WTC11 (cell line): ENCODE data around the gene RBM19. TPM values are rescaled to one million over a fixed set of nuclear protein-coding genes. Genes with fewer than 3 reads are reported as not detected.

Experiments used
- ATAC-seq: fragments of 200-7000 bp; cut with Tn5 transposase; 2 replicates; pipeline ENCODE4 v1.10.0; 2021; ENCODE audit warnings: mild to moderate bottlenecking, moderate library complexity
- CTCF ChIA-PET: fragments of 300-600 bp; sonication (Branson Sonifier 250); formaldehyde crosslinking; loops from one replicate; lab custom pipeline; 2021; ENCODE audit warnings: antibody characterized with exemption; lab: Charles Lee
- POLR2A ChIA-PET: fragments of 350-600 bp; sonication (Branson Sonifier 250); formaldehyde crosslinking; loops from one replicate; lab custom pipeline; 2021; ENCODE audit warnings: antibody characterized with exemption; lab: Charles Lee
- DNase-seq: peaks from one replicate; pipeline ENCODE4 v3.0.0; 2021; ENCODE audit warnings: low spot score
- H3K27ac Mint-ChIP-seq: 2 replicates; pipeline ENCODE4 v1.8.0; 2021; ENCODE audit warnings: mixed read lengths
- H3K27me3 Mint-ChIP-seq: 2 replicates; pipeline ENCODE4 v1.8.0; 2021; ENCODE audit warnings: low read depth, mild to moderate bottlenecking, moderate library complexity, mixed read lengths
- H3K36me3 Mint-ChIP-seq: 2 replicates; pipeline ENCODE4 v1.8.0; 2021; ENCODE audit warnings: mixed read lengths
- H3K4me1 Mint-ChIP-seq: 2 replicates; pipeline ENCODE4 v1.8.0; 2022; ENCODE audit warnings: mixed read lengths
- H3K4me3 Mint-ChIP-seq: 2 replicates; pipeline ENCODE4 v1.8.0; 2021; ENCODE audit warnings: mild to moderate bottlenecking, moderate library complexity, mixed read lengths
- H3K9me3 Mint-ChIP-seq: 2 replicates; pipeline ENCODE4 v1.8.0; 2021; ENCODE audit warnings: mixed read lengths
- ATF1 ChIP-seq: sonication (generic); formaldehyde crosslinking; IDR thresholded peaks from 2 replicates; pipeline ENCODE4 v1.8.1; 2023; ENCODE audit warnings: mild to moderate bottlenecking, moderate library complexity, missing genetic modification reagents
- ELF4 ChIP-seq: sonication (generic); formaldehyde crosslinking; IDR thresholded peaks from 2 replicates; pipeline ENCODE4 v1.8.1; 2022; ENCODE audit warnings: low read depth, mild to moderate bottlenecking, moderate library complexity, missing genetic modification reagents
- EMX1 ChIP-seq: fragments of 250-450 bp; sonication (Bioruptor Pico); IDR thresholded peaks from 2 replicates; pipeline ENCODE4 v1.8.0; 2021; ENCODE audit warnings: mild to moderate bottlenecking
- FOXJ3 ChIP-seq: sonication (generic); formaldehyde crosslinking; IDR thresholded peaks from 2 replicates; pipeline ENCODE4 v1.9.0; 2021; ENCODE audit warnings: missing genetic modification reagents, mild to moderate bottlenecking, borderline replicate concordance
- GTF2I ChIP-seq: fragments of 250-450 bp; sonication (Bioruptor Pico); conservative IDR thresholded peaks from 2 replicates; pipeline ENCODE4 v1.4.0; 2021; ENCODE audit warnings: mild to moderate bottlenecking
- JAZF1 ChIP-seq: fragments of 250-450 bp; sonication (Bioruptor Pico); IDR thresholded peaks from 2 replicates; pipeline ENCODE4 v1.9.0; 2021; ENCODE audit warnings: moderate library complexity, mild to moderate bottlenecking, inconsistent platforms
- KAT7 ChIP-seq: sonication (generic); formaldehyde crosslinking; IDR thresholded peaks from 2 replicates; pipeline ENCODE4 v1.8.1; 2023; ENCODE audit warnings: missing genetic modification reagents, mild to moderate bottlenecking, borderline replicate concordance
- NFE2L1 ChIP-seq: sonication (generic); formaldehyde crosslinking; IDR thresholded peaks from 2 replicates; pipeline ENCODE4 v1.8.1; 2023; ENCODE audit warnings: missing genetic modification reagents
- NR1H2 ChIP-seq: sonication (generic); formaldehyde crosslinking; IDR thresholded peaks from 2 replicates; pipeline ENCODE4 v1.9.0; 2021; ENCODE audit warnings: mild to moderate bottlenecking, moderate library complexity, missing genetic modification reagents
- SMAD4 ChIP-seq: sonication (generic); formaldehyde crosslinking; IDR thresholded peaks from 2 replicates; pipeline ENCODE4 v1.8.0; 2022; ENCODE audit warnings: mild to moderate bottlenecking, missing genetic modification reagents
- SP1 ChIP-seq: sonication (generic); formaldehyde crosslinking; conservative IDR thresholded peaks from 2 replicates; pipeline ENCODE4 v1.8.1; 2022; ENCODE audit warnings: missing genetic modification reagents
- TEAD4 ChIP-seq: sonication (generic); formaldehyde crosslinking; IDR thresholded peaks from 2 replicates; pipeline ENCODE4 v1.8.0; 2022; ENCODE audit warnings: mild to moderate bottlenecking, missing genetic modification reagents
- ZNF317 ChIP-seq: sonication (generic); formaldehyde crosslinking; IDR thresholded peaks from 2 replicates; pipeline ENCODE4 v1.8.1; 2023; ENCODE audit warnings: low read depth, mild to moderate bottlenecking, moderate library complexity, missing genetic modification reagents, borderline replicate concordance
- ZNF423 ChIP-seq: fragments of 250-450 bp; sonication (Bioruptor Pico); IDR thresholded peaks from 2 replicates; pipeline ENCODE4 v2.1.2; 2022; ENCODE audit warnings: mild to moderate bottlenecking, moderate library complexity
- total RNA-seq: library from RNA; stranded (reverse); gene quantifications from 3 replicates; pipeline ENCODE4 v1.2.3, GENCODE V29; 2021
- TF ChIP-seq, protein P1 (sequence below): sonication (generic); formaldehyde crosslinking; IDR thresholded peaks from 2 replicates; pipeline ENCODE4 v1.8.1; 2022; ENCODE audit warnings: missing genetic modification reagents, borderline replicate concordance
- TF ChIP-seq, protein P2 (sequence below): sonication (generic); formaldehyde crosslinking; IDR thresholded peaks from 2 replicates; pipeline ENCODE4 v1.8.1; 2023; ENCODE audit warnings: mild to moderate bottlenecking, missing genetic modification reagents
- TF ChIP-seq, protein P3 (sequence below): sonication (generic); formaldehyde crosslinking; IDR thresholded peaks from 2 replicates; pipeline ENCODE4 v1.8.0; 2022; ENCODE audit warnings: mild to moderate bottlenecking, missing genetic modification reagents
- TF ChIP-seq, protein P4 (sequence below): sonication (generic); formaldehyde crosslinking; IDR thresholded peaks from 2 replicates; pipeline ENCODE4 v1.8.0; 2022; ENCODE audit warnings: mild to moderate bottlenecking, missing genetic modification reagents
- TF ChIP-seq, protein P5 (sequence below): fragments of 250-450 bp; sonication (Bioruptor Pico); IDR thresholded peaks from 2 replicates; pipeline ENCODE4 v1.9.0; 2021; ENCODE audit warnings: mild to moderate bottlenecking, borderline replicate concordance
- TF ChIP-seq, protein P6 (sequence below): sonication (generic); formaldehyde crosslinking; IDR thresholded peaks from 2 replicates; pipeline ENCODE4 v1.8.0; 2023; ENCODE audit warnings: mild to moderate bottlenecking, missing genetic modification reagents

RBM19 gene
- total RNA-seq, 1 experiment from 2014 or later: 60.1 TPM

GRCh38 chr12:113866496-113866895 is 99.6 kb downstream of the RBM19 start (continued):
- TF ChIP-seq, protein P1, sequence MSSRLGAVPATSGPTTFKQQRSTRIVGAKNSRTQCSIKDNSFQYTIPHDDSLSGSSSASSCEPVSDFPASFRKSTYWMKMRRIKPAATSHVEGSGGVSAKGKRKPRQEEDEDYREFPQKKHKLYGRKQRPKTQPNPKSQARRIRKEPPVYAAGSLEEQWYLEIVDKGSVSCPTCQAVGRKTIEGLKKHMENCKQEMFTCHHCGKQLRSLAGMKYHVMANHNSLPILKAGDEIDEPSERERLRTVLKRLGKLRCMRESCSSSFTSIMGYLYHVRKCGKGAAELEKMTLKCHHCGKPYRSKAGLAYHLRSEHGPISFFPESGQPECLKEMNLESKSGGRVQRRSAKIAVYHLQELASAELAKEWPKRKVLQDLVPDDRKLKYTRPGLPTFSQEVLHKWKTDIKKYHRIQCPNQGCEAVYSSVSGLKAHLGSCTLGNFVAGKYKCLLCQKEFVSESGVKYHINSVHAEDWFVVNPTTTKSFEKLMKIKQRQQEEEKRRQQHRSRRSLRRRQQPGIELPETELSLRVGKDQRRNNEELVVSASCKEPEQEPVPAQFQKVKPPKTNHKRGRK (CRISPR knock-in tag): no peak
- TF ChIP-seq GTF2I (CRISPR knock-in tag) (no peak), SMAD4 (CRISPR knock-in tag) (no peak)
- TF ChIP-seq, protein P2, sequence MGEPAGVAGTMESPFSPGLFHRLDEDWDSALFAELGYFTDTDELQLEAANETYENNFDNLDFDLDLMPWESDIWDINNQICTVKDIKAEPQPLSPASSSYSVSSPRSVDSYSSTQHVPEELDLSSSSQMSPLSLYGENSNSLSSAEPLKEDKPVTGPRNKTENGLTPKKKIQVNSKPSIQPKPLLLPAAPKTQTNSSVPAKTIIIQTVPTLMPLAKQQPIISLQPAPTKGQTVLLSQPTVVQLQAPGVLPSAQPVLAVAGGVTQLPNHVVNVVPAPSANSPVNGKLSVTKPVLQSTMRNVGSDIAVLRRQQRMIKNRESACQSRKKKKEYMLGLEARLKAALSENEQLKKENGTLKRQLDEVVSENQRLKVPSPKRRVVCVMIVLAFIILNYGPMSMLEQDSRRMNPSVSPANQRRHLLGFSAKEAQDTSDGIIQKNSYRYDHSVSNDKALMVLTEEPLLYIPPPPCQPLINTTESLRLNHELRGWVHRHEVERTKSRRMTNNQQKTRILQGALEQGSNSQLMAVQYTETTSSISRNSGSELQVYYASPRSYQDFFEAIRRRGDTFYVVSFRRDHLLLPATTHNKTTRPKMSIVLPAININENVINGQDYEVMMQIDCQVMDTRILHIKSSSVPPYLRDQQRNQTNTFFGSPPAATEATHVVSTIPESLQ (CRISPR knock-in tag): no peak
- TF ChIP-seq, protein P3, sequence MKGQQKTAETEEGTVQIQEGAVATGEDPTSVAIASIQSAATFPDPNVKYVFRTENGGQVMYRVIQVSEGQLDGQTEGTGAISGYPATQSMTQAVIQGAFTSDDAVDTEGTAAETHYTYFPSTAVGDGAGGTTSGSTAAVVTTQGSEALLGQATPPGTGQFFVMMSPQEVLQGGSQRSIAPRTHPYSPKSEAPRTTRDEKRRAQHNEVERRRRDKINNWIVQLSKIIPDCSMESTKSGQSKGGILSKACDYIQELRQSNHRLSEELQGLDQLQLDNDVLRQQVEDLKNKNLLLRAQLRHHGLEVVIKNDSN (CRISPR knock-in tag): no peak
- TF ChIP-seq, all 79 proteins: peak for 0

DNA sequence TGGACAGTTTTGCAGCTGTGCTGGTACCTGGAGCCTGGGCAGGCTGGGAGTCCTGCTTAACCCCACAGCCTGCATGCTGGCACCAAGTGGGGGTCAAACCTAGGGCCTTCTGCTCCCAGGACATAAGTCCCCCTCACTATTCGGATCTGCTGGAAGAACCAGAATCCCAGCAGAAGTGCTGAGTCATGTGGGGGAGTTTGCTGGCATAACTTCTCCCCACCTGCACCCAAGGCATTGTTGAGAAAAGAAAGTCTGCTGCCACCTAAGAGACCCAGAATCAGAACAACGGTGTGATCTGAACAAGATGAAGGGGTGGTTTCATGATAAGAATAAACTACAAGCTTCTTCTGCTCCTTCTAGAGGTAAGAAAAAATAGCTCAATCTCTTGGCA is 102.7 kb downstream of the RBM19 start:
- no peaks in the 10 kb centered on the region for H3K27me3 Mint-ChIP-seq
- ATAC-seq (no peak), DNase-seq (no peak)
- H3K36me3 Mint-ChIP-seq: peaks cover 4% of the 10 kb centered on the region; the same call in 1 of the 2 replicates
- TF ChIP-seq NR1H2 (CRISPR knock-in tag) (no peak), ELF4 (CRISPR knock-in tag) (no peak), KAT7 (CRISPR knock-in tag) (no peak), ATF1 (CRISPR knock-in tag) (no peak), SP1 (CRISPR knock-in tag) (no peak), EMX1 (CRISPR knock-in tag) (no peak), FOXJ3 (CRISPR knock-in tag) (no peak), TEAD4 (CRISPR knock-in tag) (no peak), ZNF423 (CRISPR knock-in tag) (no peak), JAZF1 (no peak), NFE2L1 (CRISPR knock-in tag) (peak; percentile 66; the same call in 1 of the 2 replicates), ZNF317 (CRISPR knock-in tag) (0 out of 2 replicates have a peak, but pooled peaks have one; percentile 50)
- TF ChIP-seq, protein P4, sequence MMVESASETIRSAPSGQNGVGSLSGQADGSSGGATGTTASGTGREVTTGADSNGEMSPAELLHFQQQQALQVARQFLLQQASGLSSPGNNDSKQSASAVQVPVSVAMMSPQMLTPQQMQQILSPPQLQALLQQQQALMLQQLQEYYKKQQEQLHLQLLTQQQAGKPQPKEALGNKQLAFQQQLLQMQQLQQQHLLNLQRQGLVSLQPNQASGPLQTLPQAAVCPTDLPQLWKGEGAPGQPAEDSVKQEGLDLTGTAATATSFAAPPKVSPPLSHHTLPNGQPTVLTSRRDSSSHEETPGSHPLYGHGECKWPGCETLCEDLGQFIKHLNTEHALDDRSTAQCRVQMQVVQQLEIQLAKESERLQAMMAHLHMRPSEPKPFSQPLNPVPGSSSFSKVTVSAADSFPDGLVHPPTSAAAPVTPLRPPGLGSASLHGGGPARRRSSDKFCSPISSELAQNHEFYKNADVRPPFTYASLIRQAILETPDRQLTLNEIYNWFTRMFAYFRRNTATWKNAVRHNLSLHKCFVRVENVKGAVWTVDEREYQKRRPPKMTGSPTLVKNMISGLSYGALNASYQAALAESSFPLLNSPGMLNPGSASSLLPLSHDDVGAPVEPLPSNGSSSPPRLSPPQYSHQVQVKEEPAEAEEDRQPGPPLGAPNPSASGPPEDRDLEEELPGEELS: no peak
- TF ChIP-seq, protein P3 (CRISPR knock-in tag): no peak
- TF ChIP-seq, protein P5, sequence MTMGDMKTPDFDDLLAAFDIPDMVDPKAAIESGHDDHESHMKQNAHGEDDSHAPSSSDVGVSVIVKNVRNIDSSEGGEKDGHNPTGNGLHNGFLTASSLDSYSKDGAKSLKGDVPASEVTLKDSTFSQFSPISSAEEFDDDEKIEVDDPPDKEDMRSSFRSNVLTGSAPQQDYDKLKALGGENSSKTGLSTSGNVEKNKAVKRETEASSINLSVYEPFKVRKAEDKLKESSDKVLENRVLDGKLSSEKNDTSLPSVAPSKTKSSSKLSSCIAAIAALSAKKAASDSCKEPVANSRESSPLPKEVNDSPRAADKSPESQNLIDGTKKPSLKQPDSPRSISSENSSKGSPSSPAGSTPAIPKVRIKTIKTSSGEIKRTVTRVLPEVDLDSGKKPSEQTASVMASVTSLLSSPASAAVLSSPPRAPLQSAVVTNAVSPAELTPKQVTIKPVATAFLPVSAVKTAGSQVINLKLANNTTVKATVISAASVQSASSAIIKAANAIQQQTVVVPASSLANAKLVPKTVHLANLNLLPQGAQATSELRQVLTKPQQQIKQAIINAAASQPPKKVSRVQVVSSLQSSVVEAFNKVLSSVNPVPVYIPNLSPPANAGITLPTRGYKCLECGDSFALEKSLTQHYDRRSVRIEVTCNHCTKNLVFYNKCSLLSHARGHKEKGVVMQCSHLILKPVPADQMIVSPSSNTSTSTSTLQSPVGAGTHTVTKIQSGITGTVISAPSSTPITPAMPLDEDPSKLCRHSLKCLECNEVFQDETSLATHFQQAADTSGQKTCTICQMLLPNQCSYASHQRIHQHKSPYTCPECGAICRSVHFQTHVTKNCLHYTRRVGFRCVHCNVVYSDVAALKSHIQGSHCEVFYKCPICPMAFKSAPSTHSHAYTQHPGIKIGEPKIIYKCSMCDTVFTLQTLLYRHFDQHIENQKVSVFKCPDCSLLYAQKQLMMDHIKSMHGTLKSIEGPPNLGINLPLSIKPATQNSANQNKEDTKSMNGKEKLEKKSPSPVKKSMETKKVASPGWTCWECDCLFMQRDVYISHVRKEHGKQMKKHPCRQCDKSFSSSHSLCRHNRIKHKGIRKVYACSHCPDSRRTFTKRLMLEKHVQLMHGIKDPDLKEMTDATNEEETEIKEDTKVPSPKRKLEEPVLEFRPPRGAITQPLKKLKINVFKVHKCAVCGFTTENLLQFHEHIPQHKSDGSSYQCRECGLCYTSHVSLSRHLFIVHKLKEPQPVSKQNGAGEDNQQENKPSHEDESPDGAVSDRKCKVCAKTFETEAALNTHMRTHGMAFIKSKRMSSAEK: no peak
- TF ChIP-seq, protein P6, sequence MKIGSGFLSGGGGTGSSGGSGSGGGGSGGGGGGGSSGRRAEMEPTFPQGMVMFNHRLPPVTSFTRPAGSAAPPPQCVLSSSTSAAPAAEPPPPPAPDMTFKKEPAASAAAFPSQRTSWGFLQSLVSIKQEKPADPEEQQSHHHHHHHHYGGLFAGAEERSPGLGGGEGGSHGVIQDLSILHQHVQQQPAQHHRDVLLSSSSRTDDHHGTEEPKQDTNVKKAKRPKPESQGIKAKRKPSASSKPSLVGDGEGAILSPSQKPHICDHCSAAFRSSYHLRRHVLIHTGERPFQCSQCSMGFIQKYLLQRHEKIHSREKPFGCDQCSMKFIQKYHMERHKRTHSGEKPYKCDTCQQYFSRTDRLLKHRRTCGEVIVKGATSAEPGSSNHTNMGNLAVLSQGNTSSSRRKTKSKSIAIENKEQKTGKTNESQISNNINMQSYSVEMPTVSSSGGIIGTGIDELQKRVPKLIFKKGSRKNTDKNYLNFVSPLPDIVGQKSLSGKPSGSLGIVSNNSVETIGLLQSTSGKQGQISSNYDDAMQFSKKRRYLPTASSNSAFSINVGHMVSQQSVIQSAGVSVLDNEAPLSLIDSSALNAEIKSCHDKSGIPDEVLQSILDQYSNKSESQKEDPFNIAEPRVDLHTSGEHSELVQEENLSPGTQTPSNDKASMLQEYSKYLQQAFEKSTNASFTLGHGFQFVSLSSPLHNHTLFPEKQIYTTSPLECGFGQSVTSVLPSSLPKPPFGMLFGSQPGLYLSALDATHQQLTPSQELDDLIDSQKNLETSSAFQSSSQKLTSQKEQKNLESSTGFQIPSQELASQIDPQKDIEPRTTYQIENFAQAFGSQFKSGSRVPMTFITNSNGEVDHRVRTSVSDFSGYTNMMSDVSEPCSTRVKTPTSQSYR: no peak
- ChIA-PET CTCF (interaction anchor here (1.5 to 2.2 kb wide), 3 partner anchors 13 to 117 kb away, joined by 3 to 9 read pairs (median 5); no protein-coding TSS in a partner anchor), POLR2A (no interaction called here)
- H3K27ac Mint-ChIP-seq: no peak overlapping the region
- H3K9me3 Mint-ChIP-seq: no peaks in the 10 kb centered on the region
- H3K4me3 Mint-ChIP-seq: no peak overlapping the region
- peaks cover 47% of the 10 kb centered on the region for H3K4me1 Mint-ChIP-seq
